ENCODE results near the gene PDE4D.

PDE4D gene

DNA sequence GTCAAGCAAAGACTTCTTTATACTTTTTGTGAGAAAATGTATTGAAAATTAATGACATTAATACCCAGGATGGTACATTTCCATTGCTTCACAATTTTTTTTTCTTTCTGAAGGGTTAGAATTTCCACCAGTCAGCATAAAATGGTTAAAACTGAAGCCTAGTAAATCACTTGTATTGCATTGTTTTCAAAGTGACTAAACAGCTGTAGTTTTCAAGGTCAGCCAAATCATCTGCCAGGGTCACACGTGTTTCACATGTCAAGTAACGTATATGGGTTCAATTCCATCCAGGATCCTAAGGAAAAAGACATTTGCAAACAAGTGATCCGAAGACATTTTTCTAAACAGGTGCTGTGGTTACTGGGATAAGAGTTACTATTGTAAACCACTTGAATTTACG is 736.5 kb downstream of the PDE4D start:
- no peak overlapping the region for H3K4me3 ChIP-seq (ENCODE audit: low read depth, low read length)
- in situ Hi-C loops (cut with HindIII; ENCODE audit: low sequenced_read_pairs): no loop called here
- TF ChIP-seq, protein P1, sequence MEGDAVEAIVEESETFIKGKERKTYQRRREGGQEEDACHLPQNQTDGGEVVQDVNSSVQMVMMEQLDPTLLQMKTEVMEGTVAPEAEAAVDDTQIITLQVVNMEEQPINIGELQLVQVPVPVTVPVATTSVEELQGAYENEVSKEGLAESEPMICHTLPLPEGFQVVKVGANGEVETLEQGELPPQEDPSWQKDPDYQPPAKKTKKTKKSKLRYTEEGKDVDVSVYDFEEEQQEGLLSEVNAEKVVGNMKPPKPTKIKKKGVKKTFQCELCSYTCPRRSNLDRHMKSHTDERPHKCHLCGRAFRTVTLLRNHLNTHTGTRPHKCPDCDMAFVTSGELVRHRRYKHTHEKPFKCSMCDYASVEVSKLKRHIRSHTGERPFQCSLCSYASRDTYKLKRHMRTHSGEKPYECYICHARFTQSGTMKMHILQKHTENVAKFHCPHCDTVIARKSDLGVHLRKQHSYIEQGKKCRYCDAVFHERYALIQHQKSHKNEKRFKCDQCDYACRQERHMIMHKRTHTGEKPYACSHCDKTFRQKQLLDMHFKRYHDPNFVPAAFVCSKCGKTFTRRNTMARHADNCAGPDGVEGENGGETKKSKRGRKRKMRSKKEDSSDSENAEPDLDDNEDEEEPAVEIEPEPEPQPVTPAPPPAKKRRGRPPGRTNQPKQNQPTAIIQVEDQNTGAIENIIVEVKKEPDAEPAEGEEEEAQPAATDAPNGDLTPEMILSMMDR (IDR thresholded peaks at IDR 0.05; ENCODE audit: low read depth, low read length): no peak
- DNase-seq (ENCODE audit: low read depth, low spot score): no peak

DNA sequence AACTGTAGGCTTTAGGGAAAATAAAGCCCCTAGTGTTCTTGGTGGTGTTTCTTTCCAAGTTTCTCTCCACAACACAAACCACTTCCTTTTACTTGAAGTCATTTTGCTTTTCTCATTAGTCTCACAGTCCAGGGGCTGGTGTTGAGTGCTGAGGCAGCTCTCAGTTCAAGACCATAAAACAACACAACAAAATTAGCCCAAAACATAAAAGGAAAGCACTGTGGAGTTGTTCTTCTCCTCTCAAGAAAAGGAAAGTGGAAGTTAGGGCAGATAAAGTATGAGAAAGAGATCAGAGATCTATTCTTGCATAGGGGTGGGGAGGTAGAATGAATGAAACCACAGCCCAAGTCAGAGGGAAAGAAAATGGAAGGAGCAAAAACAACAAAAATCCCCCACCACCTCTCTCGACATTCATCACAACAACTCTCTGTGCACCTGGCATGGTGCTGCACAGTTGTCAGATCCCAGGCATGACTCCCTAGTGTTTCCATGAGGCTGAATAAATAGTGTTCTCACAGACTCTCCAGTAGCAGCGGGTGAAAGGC is 740.8 kb downstream of the PDE4D start:
- TF ChIP-seq, protein P1 (IDR thresholded peaks at IDR 0.05; ENCODE audit: low read depth, low read length): no peak
- in situ Hi-C loops (cut with HindIII; ENCODE audit: low sequenced_read_pairs): no loop called here
- H3K4me3 ChIP-seq (ENCODE audit: low read depth, low read length): no peak overlapping the region
- peak; percentile 52 for DNase-seq (ENCODE audit: low read depth, low spot score)

DNA sequence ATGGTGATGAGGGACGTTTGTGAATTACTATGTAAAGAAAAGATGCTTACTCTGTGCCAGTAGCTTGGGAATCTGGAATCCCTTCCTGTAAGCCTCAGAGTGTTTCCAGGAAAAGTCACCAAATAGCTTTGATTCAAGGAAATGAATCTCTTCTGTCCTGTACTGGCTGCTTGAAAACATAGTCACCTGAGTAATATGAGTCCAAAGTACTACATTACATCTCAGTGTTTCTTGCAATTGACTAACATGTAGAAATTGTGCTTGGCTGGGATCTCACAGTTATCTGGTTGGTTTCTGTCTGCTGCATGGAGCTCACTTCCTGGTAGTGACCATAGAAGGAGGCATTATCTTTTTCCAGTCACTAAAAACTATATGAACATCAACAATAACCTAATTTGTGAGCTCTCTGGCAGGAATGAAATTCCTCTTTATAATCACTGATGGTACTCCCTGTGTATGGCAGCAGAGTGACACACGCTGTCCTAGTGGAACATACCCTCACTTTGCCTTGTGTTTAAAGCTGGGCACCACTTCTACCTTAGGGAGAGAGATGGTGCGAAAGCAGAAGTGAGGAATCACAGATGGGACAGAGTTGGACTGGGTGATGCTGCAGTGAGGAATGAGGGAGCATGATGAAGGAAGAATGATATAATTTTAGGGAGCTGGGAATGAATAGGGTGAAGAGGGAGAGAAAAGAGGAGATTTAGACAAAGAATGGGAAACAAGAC is 742.2 kb downstream of the PDE4D start:
- in situ Hi-C loops (cut with HindIII; ENCODE audit: low sequenced_read_pairs): no loop called here
- TF ChIP-seq, protein P1 (IDR thresholded peaks at IDR 0.05; ENCODE audit: low read depth, low read length): no peak
- no peak overlapping the region for H3K4me3 ChIP-seq (ENCODE audit: low read depth, low read length)
- no peak for DNase-seq (ENCODE audit: low read depth, low spot score)

DNA sequence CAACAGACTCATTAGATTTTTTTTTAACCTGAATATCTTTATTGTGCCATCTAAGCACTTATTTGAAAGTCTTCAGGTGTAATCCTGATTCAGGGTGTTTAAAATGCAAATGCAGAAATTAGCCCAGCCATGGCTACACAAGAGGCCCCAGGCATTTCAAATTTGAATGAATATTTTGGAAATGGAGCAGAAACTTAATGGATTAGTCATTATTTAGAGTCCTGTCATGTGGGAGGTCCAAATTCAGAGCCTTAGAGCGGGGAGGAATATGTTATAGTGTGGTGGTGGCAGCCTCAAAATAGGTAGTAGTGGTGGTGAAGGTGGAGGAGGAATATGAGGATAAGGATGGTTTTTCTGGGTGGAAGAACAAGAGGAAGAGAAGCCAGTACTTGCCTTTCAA is 743.7 kb downstream of the PDE4D start:
- in situ Hi-C loops (cut with HindIII; ENCODE audit: low sequenced_read_pairs): no loop called here
- no peak overlapping the region for H3K4me3 ChIP-seq (ENCODE audit: low read depth, low read length)
- DNase-seq (ENCODE audit: low read depth, low spot score): no peak
- TF ChIP-seq, protein P1 (IDR thresholded peaks at IDR 0.05; ENCODE audit: low read depth, low read length): no peak

DNA sequence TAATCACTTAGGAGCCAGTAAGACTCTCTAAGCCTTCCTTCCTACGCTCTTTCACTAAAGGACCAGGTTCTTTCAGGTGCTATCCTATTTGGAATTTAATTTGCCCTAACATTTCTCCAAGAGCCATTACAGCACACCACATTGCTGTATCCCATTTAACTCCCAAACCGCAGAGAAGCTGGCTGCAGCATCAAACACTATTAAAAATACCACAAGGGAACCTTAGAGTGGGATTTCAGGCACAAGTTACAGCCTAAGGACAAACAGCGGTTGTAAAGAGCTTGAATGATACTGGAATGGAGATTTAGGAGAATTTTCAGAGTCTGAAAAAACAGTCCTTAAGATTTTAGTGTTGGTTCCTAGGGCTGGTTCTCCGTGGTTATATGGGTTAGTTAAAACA is 744.3 kb downstream of the PDE4D start:
- in situ Hi-C loops (cut with HindIII; ENCODE audit: low sequenced_read_pairs): no loop called here
- peak; percentile 10 for DNase-seq (ENCODE audit: low read depth, low spot score)
- TF ChIP-seq, protein P1 (IDR thresholded peaks at IDR 0.05; ENCODE audit: low read depth, low read length): no peak
- H3K4me3 ChIP-seq (ENCODE audit: low read depth, low read length): no peak overlapping the region

DNA sequence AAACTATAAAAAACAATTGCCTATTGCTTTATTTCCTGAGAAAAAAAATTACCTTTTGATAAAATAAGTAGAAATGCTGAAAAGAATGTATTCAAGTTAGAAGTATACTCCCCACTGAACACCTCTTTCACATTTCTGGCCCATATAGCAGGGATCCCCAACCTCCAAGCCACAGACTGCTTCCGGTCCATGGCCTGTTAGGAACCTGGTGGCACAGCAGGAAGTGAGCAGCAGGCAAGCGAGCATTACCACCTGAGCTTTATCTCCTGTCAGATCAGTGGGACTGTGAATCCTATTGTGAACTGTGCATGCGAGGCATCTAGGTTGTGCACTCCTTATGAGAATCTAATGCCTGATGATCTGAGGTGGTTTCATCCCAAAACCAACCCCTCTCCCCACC is 746.8 kb downstream of the PDE4D start:
- TF ChIP-seq, protein P1 (IDR thresholded peaks at IDR 0.05; ENCODE audit: low read depth, low read length): no peak
- DNase-seq (ENCODE audit: low read depth, low spot score): no peak
- H3K4me3 ChIP-seq (ENCODE audit: low read depth, low read length): no peak overlapping the region
- in situ Hi-C loops (cut with HindIII; ENCODE audit: low sequenced_read_pairs): no loop called here

All from astrocyte of the spinal cord (primary cell).